Activated CD8-positive, alpha-beta memory T cell treated with anti-CD3 and anti-CD28 coated beads for 4 hours (primary cell): ENCODE data around the gene FOXO4.
"Not testable (repeated sequence)": the region's sequence is repeated elsewhere in the genome, so short reads cannot be mapped to it uniquely, and the experiment has no call there.

ENCODE experiments used
- DNase-seq, 2 donors: peaks; one replicate each; pipeline ENCODE4 v3.0.0-alpha.2; 2020; ENCODE audit warnings: low read depth in 2 of 2

FOXO4 gene, protein sequence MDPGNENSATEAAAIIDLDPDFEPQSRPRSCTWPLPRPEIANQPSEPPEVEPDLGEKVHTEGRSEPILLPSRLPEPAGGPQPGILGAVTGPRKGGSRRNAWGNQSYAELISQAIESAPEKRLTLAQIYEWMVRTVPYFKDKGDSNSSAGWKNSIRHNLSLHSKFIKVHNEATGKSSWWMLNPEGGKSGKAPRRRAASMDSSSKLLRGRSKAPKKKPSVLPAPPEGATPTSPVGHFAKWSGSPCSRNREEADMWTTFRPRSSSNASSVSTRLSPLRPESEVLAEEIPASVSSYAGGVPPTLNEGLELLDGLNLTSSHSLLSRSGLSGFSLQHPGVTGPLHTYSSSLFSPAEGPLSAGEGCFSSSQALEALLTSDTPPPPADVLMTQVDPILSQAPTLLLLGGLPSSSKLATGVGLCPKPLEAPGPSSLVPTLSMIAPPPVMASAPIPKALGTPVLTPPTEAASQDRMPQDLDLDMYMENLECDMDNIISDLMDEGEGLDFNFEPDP

DNA sequence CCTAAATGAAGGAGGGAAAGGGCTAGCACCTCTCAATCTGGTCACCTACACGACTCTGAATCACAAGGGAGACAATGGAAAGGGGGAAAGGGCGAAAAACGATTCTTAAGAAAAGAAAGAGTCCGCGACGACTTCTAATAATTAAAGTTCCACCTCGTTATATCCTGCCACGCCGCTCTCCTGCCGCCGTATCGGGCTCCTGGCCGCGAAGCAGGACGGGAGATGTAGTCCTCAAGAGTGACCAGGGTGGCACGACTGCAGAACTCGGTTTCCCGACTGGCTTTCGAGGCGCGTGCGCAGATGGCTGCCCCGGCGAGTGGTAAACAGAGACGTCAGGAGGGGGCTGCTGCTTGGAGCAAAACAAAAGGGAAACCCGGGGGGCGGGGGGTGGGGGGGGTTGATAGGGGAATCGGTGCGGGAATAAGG is at the start of gene FOXO4:
Gene FOXO4 (plus strand): TSS at position 297 of the 426 bp plus-strand sequence. CDS start 678 bp downstream, outside the sequence.
- DNase-seq, result peak; percentile 71 to 82

DNA sequence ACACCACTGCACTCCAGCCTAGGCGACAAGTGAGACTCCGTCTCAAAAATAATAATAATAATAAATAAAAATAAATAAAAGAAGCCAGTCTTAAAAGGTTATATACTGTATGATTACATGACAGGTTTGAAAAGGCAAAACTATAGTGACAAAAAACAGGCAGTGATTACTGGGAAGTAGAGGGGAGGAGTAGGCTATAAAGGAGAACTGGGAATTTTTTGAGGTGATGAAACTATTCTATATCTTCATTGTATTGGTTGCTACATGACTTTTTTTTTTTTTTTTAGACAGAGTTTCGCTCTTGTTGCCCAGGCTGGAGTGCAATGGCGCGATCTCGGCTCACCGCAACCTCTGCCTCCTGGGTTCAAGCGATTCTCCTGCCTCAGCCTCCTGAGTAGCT is 47.8 kb upstream of the FOXO4 start:
- DNase-seq, result not testable (repeated sequence)

DNA sequence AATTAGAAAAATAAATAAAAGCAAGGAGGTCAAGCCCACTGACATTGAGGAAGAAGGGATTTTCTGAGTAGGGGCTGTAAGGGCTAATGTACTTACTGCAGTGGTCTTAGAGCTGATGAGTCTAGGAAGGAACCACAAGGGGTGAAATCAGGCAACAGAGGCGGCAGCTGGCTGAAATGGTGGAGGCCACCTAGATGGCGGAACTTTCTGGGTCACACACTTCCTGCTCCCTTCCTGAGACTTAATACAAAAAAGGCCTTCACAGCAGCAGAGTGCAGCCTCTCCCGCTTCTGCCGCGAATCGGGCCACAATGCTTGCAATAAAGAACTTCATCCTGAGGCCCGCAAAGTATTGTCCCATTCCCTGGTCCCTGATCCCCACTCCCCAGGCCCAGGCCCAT is 42.9 kb upstream of the FOXO4 start:
- DNase-seq, result no peak

DNA sequence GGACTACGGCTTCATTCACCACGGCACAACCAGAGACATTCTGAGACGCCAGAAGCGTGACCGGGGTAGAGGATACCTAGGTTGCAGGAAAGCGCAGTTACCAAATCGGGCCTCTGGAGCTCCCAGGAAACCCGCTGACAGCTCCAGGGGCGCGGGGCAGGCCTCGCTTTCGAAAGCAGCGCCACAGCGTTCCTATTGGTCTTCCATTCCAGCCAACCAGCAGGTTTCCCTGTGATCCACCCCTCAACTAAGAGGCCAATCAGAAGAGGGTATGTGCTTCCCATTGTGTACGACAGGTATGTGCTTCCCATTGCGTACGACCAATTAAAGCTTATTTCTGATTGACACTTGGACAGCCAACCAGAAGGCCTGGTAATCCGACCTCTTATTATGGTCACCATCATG is 42.4 kb upstream of the FOXO4 start:
- DNase-seq, result no peak

DNA sequence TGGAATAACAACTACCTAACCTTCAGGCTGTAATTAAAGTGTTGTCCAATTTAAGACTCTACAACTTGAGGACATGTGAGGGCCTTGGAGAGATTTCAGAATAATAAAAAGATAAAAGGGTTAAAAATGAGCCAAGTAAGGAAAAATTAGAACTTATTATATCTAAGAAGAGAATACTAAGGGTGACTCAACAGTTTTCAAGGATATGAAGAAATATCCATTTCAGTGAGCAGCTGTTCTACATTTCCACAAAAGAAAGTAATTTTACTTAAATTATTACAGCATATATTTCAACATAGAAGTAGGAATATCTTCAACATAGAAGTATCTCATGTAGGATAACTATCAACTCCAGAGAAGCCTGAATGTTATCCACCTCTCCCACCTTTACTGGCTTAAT is 38.8 kb upstream of the FOXO4 start:
- DNase-seq, result no peak

DNA sequence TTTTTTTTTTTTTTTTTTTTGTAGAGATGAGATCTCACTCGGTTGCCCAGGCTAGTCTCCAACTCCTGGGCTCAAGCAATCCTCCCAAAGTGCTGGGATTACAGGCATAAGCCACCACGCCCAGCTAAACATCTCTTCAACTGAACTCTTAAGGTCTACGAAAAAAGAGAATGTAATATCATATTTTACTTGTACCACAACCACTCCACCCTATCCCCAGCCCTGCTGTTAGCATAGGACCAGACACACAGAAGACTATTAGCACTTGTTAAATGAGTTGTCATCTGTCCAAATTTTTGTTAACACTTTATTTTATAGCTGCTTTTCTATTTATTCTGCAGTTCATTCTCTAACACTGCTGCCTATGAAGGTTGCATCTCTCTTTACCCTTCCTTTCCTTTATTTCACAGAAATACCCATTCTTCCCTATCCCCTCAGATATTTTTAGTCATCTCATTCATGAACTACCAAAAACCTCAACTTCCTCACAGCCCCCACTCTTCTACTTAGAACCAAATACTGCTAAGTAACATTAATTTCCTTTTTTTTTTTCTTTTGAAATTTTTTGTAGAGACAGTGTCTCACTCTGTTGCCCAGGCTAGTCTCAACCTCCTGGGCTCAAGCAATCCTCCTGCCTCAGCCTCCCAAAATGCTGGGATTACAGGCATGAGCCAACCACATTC is 37.7 kb upstream of the FOXO4 start:
- DNase-seq, result no peak

DNA sequence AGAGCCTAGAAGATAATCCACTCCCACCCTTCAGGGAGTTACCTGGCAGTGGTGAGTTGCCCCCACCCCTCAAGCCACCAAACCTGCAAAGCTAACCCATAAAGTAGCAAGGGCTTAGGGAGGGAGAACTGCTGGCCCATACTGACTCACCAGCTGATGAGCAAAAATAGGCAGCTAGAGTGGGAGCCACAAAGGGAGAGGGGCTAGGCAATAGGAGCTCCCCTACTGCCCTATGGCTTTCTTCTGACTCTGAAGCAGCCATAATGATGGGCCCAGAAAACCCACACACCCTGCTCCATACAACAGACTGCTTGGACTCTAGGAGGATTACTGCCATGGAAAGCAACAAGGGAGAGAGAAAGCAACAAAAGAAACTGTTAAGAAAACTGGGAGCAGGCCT is 35.5 kb upstream of the FOXO4 start:
- DNase-seq, result no peak

DNA sequence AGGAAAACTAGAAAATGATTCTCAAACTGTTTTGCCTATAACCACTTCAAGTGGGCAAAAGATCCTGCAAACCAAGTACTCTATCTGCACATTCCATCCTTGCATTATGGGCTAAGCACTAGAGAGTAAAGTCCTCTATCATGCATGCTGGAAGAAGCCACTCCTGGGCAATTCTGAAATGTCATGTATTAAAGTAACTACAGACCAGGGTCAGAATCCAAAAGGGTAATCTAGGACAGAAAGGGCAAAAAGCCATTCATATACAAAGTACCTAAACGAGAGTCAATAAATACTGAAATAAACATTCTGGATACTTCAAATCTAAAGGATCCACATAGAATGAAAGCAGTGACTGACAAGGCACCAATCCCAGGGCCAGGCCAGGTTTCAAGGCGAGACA is 28.6 kb upstream of the FOXO4 start:
- no peak for DNase-seq

DNA sequence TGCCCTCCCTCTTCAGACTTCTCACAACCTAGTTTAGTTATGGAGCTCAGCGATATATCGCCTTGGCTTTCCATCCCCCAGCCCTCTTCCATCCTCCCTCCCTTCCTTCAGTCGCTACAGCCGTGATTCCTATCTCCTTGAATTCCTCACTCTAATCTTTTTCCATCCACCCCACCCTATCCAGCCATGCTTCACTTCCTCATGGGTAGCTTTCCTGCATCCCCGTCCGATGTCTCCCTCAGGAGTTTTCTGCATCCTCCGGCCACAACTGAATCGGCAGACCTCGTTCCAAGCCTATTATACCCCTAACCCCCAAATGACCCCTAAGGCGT is 28.0 kb upstream of the FOXO4 start:
- no peak for DNase-seq

DNA sequence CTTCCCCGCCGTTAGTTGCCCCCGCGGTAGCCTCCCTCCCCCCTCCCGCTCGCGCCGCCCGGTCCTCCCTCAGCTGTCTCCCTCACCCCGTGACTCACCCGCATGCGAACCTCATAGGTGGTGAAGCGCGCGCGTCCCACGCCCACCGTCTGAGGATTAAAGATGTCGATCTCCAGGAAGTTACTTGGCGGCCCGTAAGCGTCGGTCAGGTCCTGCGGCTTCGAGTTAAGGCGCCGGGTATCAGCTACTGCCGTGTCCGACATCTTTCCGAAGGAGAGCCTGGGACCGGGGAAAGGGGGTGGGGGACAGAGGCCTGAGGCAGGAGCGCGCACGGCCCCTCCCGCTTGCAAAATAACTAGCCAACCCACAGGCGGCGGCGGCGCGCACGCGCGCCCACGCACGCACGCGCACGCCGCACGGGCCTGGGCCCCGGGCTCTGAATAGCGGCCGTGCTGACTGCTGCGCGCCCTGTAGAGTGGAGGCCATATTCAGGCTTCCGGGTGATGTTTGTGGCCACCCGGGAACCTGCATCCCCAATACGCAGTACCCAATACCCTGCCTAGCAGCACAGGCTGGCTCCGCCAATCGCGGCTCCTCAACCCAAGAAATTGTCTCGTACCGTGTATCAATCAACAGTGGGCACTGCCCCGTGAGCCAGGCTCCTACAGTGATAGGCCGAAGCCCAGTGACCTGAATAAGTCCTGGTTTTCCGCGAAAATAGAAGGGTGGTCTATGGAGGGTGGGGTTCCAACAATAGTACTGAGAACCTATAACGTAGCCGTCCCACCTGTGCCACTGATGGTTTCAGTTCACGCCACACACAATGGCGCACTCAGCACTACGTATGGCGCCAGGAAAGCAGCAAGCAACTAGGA is 27.4 kb upstream of the FOXO4 start, which contains the start of gene SNX12:
Gene SNX12 (minus strand): TSS at position 291 of the 875 bp plus-strand sequence. CDS start 28 bp downstream, at position 263.
- DNase-seq, result peak; percentile 68 to 81

DNA sequence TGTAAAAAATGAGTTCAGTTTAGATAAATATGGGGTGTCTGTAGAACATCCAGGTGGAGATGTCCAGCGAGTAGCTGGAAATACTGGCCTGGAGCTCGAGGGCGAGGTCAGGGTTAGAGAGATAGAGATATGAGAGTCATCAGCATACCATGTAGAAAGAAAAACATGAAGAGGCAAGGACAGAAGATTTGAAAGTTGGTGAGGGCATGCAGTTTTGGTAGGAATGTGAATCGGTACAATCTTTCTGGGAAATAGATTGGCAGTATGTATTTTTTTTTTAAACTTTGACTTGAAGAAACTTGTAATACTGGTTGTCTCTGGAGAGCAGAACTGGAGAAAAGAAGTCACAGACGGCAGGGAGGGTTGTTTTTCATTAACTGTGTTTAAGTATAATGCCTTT is 25.1 kb upstream of the FOXO4 start:
- DNase-seq, result no peak

DNA sequence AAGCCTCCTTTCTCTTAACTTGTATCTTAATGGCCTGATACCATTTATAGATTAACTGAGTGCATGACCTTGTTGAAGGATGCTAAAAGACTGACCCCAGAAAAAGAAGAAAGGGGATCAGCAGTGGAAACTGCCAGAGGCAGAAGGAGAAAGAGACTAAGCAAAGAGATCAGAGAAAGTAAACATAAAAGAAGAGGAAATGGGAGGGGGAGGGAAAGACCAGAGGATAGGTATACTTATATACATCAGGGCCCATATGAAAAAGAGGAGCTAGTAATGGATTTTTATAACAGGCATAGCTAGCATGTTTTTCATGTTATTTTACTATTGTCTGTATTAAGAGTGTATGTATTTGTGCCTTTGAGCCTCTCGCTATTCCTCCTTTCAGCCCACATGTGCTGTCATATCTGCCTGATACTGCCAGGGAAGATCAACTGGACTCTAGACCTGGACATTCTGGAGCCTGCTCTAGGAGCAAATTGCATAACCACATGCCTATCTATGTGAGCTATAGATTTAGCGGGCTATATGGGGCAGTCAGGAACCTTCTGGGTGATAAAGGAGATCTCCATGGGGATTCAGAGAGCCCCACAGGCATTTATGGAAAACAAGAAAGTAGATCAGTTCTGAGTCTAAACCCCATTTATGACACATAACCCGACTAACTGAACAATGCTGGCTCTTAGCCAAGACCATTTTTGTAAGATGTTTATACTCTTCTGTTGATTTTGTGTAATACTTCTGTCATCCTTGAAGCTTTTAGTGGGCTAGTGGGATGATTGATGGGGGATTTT is 14.1 kb upstream of the FOXO4 start:
- DNase-seq, result no peak

DNA sequence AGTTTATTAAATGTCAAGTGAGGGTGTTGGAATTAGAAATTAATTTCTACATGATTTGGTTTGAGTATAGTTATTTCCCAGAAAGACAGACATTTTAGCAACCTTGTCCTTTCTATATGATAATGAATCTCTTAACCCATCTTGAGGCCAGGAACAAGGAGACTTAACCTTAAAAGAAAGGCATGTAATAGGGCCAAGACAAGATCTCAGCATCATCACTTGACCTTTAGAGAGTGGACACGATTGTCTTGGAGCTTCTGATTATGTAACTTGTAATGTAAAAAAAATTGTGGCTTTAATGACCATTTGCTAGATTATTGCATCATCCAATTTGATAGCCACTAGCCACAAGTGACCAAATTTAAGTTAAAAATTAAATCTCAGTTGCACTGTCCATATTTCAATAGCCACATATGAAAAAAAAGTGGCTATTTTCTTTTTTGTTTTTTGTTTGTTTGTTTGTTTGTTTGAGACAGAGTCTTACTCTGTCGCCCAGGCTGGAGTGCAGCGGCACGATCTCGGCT is 13.5 kb upstream of the FOXO4 start:
- no peak for DNase-seq

DNA sequence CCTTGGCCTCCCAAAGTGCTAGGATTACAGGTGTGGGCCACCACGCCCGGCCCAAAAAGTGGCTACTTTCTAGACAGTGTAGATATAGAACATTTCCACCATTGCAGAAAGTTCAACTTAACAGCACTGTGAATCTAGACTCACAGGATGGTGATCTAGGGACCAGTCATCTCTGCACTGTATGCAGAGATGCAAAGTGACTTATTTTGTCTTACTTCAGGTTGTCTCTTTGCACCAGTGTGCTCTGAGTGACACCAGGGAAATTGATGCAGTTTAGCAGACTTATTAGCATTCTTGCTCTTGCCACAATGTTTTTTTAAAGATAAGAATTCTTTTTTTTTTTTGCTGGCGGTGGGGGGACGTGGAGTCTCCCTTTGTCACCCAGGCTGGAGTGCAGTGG is 12.8 kb upstream of the FOXO4 start:
- DNase-seq, result no peak

DNA sequence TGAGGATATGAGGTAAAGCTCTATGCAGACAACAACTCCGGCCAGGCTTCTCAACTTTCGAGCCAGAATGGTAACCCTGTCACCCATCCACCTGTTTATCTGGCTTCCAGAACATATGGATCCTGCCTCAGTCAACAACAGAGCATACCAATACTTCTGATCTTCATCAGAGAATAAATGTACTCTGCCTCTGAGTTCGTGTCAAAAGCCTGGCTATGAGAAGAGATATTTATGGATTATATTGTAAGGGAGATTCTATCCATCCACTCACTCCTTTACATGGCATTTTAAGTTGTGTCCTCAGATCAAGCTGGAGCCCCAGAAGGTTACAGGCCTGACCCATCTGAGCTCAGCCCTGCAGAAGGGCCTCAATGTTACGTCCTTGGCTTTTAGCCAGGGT is 9.8 kb upstream of the FOXO4 start:
- DNase-seq, result no peak

DNA sequence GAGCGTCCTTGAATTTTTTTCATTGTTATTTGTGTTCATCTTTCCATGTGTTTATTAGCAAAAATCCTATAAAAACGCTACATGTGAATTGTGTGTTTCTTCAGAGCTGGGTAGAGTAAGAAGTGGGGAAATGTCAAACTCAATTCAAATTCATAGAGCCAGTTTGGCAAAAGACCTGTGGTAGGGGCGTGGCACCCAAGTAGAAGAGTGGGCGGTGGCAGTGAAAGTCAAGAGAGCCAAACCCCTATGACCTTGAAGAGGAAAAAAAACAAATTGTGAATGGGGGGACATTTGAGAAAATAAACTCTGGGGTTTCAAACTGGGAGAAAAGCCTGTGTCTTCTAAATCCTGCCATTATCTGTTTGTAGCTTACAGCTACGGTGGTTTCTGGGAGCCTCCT is 4.4 kb upstream of the FOXO4 start:
- DNase-seq, result no peak

DNA sequence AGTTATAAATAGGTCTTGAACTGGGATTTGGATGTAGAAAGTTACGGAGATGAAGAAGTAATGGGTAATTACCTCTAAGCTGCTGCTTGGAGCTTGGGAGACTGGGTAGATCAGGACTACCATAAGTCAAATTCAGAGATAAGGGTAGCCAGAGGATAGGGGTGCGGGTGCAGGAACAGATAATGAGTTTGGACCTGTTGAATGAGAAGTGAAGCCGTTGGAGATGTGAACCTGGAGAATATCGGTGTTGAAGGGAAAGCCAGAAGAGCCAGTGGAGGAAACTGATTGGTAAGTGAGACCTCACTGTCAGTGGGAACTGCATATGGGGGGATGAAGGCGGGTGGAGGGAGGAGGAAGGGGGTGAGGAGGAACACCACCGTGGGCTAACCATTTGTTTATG is 618 bp upstream of the FOXO4 start:
- DNase-seq, result no peak

DNA sequence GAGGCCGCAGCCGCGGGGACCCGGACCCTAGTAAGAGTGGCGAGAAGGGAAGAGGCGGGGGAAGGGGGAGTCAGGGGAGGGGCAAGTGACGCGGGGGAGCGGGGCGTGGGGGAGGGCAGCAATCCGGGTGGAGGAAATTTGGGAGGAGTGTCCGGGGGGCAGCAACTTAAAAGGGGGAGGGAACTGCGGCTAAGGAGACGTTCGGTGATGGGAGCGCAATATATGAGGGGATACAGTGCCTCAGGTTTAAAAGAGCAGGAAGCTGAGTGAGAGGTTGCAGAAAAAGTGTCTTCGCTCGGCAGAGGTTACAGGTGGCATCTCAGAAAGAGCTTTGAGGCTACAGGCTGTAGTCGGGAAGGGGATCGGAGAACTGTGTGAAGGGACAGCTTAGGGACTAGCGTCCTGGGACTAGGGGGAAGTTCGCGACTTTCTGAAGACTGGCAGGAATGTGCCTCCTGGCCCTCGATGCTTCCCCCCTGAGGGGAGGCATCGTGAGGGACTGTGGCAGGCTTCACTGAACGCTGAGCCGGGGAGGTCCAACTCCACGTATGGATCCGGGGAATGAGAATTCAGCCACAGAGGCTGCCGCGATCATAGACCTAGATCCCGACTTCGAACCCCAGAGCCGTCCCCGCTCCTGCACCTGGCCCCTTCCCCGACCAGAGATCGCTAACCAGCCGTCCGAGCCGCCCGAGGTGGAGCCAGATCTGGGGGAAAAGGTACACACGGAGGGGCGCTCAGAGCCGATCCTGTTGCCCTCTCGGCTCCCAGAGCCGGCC is 519 bp downstream of the FOXO4 start:
- peak in 1 of 2 donors; percentile 15 for DNase-seq

DNA sequence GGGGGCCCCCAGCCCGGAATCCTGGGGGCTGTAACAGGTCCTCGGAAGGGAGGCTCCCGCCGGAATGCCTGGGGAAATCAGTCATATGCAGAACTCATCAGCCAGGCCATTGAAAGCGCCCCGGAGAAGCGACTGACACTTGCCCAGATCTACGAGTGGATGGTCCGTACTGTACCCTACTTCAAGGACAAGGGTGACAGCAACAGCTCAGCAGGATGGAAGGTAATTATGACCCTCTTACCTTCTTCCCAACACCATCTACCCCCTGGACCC is 1.0 kb downstream of the FOXO4 start:
- no peak for DNase-seq

DNA sequence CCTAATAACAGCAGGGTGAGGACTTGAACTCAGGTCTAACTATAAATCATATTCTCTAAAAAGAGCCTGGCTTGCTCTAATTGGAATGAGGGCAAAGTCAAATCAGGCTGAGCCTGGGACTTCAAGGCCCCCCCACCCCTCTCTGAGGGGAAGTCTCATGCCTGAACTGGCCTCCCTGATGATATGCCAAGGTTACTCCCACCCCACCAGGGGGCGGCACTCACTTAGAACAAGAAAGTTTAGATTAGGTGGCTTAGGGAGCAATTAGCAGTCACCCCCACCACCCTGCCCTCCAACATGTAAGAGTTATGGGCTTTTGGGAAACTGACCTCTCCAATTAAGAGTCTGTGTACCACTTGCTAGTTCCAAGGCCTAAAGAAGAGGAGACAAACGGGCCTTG is 2.7 kb downstream of the FOXO4 start:
- DNase-seq, result peak; percentile 50 to 54
